ENCODE results near the gene TBKBP1.
A peak's percentile ranks its signal among the peaks of the same experiment; 100 is the strongest.

TBKBP1 gene

GRCh38 chr17:47714773-47715396 is 20.9 kb downstream of the TBKBP1 start:
- DNase-seq (ENCODE audit: low read depth in 2 of 2): no peak

DNA sequence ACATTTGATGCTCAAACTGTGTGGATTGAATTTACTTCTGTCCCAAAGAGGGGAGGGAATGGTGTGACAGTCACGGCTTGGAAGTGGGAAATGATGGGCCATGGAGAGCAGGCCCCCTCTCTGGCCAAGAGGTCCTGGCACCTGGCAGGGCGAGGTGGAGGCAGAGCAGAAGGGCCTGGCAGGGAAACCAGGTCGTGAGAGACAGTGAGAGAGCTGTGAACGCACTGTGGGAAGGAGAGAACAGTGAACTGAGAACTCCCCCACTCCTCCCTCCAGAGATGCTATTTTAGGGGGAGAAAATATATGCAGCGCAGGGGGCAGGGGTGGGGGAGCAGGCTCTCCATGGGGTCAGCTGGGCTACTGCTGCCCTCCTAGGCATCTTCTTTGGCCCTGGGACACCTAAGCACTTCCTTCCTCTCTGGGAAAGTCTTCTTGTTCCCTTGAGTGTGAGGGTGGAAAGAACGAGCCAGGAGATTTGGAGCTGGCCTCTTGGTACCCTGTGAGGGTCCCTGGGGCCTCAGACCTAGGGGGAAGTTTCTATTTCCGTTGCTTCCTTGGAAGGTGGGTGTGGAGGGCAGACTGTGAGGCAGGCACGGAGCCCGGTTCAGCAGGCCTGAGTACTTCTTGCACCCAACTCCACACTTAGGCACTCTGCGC is 21.8 kb downstream of the TBKBP1 start:
- no peak for DNase-seq (ENCODE audit: low read depth in 2 of 2)

- DNase-seq (ENCODE audit: low read depth in 2 of 2): no peak
Measured at GRCh38 chr17:47716375-47716774, 22.4 kb downstream of the TBKBP1 start.

DNA sequence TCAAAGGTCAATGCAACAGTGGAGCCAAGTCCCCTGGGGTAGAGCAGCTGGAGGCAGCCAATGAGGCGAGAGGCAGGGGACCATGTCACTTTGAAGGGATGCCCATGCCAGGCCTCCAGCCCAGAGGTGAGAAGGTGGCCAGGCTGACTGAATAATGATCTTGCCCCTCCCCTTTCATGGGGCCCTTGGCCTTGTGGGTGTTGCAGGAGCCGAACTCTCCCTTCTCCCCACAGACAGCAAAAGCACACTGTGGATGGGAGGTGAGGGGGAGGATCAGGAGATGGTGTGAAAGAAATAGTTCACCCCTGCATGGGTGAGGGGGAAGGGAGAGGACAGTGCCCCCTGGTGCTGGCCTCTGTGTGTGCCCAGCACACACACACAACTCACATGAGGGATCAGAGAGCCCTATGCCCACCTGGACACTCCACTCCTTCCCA is 23.3 kb downstream of the TBKBP1 start:
- no peak for DNase-seq (ENCODE audit: low read depth in 2 of 2)

DNA sequence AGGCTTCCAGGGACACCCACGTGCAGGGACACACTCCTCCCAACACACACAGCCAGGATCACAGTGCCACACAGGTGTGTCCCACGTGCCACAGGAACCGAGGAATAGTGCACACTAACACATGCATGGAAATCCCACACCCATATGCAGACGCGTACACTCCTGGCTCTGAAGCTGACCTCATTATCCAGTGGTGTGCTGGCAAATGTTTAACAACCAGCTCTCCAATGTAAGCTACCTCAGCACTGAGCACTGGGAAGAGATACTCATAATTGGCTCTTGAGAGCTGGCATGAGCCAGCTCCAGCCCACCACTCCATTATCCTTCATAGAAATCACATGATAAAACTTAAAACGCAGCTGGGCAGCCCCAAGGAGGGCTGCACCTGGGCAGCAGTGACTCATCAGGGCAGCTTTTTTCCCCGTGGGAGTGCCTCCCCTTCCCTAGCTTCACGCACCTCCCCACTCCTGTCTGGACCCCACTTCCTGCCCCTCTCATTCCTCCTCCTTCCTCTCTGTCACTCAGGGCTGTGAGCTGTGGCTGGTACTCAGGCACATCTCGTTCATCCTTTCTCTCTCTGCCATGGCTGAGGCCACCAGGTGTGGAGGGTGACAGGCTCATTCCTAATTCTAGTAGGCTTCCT is 24.1 kb downstream of the TBKBP1 start:
- DNase-seq (ENCODE audit: low read depth in 2 of 2): no peak

GRCh38 chr17:47718634-47719405 is 24.9 kb downstream of the TBKBP1 start:
- DNase-seq (ENCODE audit: low read depth in 2 of 2): no peak

DNA sequence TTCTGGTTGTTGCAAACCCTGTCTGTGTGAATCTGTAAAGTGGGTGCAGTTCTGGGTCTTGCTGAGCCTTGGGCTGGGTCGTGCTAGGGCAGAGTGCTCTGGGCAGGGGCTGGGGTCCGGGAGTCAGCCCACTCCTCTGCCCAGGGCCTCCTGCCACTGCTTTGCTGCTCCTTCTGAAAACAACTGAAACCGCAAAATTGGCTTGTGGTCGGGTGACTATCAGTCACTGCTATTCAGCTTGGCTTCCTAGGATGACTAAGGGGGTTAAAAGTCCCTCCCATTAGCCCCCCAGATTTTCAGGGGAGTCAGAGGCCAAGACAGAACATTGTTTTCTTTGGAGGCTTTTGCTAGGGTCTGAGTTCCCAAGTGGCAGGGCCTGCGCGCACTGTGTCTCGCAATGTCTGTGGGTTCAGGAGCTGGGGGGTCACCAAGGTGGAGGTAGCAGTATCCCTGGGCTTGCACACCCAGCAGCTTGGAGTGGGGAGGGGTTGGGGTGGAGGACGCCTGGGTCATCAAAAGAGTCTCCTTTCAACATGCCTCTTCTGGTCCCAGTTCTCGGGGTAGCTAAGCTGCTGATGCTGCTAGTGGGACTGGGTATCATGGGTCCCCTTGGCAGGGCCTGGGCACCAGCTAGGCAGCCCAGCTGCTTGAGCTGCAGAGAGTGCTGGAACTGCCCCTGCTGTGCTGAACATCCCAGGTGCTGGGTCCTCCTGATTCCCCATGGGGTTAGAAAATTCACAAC is 25.6 kb downstream of the TBKBP1 start:
- peak; percentile 68 to 81 for DNase-seq (ENCODE audit: low read depth in 2 of 2)

- no peak for DNase-seq (ENCODE audit: low read depth in 2 of 2)
Measured at GRCh38 chr17:47720196-47720595, 26.2 kb downstream of the TBKBP1 start.

DNA sequence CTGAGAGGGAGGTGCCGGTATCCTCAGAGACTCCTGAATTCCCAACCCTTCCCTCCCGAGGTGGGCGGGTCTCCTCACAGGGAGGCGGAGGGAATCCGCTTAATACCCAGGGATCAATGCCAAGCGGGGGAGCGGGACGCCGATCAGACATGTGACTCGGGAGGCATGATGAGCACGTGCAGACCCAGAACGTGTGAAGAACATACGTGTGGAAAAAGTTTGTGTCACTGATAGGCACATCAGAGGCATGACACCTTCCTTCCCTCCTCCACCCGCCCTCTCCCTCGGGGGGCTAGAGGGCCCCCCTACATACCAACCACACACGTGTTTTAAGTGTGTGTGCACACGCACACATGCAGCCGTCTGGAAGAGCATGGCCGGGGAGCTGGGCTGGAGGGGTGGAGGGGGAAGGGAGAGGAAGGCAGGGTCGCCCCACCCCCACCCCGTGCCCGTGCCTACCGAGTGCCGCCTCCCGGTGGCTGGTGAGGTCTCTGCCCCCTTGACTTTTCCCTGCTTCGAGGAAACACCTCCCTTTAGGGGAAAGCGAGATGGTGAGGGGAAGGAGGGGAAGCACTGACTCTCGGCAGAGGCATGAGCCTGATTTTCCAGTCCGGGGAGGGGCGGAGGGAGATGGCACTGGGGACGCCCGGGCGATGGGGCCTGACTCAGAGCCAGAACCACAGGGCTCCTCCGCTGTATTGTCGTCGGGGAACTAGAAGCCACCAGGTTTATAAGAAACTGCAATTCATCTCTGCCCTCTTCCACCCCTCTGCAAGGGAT is 27.0 kb downstream of the TBKBP1 start:
- DNase-seq (ENCODE audit: low read depth in 2 of 2): peak; percentile 88 to 98

DNA sequence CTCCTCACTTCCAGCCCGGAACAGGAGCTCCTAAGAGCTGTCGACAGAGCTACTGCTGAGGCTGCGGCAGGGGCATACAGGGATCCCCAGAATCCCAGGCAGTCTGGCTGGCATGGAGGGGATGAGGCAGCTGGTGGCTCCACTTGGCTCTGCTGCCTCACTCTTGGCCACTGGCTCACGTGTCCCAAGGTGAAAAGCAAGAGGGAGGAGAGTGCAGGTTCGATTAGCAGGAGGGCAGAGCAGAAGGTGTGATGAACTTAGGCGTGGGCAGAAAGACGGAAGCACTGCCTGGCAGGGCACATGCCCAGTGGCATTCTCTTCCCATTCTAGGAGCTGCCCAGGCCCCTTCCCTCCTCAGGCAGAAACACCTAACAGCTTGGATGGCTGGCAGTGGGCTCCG is 27.8 kb downstream of the TBKBP1 start:
- no peak for DNase-seq (ENCODE audit: low read depth in 2 of 2)

DNA sequence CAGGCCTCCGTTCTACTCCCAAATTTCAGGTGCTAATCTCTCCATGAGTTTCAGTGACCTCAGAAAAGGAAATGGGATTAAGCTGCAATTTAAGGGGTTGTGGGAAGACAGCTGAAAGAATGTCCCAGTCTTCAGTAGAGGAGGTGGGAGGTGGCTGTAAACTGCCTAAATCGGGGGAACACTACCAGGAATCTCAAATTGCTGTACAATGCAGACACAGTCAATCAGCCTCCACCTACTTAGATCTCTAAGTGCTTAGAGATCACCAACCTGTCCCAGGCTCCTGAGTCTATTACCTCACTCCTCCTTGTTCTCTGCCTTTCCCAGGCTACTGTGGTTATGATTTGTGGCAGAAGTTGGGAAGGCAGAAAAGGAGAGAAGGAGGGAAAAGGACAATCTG is 30.7 kb downstream of the TBKBP1 start:
- DNase-seq (ENCODE audit: low read depth in 2 of 2): no peak

DNA sequence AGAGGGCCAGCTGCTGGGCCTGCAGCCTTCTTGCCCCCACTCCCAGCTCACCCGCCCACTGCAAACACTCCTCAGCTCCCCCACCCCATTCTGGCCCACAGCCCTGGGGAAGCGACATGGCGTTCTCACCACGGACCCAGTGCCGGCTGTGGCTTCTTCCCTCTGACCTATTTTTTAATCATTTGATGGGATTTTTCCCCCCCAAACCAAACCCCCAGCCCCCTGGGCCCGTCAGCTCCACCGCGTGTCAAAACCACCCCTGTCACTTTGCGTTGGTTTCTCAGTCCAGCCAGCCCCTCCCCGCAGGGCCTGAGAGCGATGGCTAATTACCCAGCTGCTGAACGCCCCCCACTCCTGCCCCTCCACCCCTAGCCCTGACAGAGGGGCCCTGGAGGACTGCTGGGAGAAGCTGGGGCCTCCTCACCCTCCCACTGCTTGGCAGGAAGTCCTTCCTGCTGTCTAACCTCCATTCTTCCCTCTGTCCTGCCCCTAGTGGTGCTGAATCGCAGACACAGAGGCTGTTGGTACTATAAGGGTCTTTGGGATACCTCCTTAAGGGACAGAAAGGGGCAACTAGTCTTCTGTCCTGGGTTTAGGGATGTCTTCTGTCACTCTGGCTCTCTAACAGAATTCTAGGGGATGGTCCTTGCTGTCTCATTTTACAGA is 31.6 kb downstream of the TBKBP1 start:
- DNase-seq (ENCODE audit: low read depth in 2 of 2): no peak

GRCh38 chr17:47726796-47727703 is 33.1 kb downstream of the TBKBP1 start:
- no peak for DNase-seq (ENCODE audit: low read depth in 2 of 2)

GRCh38 chr17:47727704-47728036 is 33.7 kb downstream of the TBKBP1 start:
- DNase-seq (ENCODE audit: low read depth in 2 of 2): no peak

DNA sequence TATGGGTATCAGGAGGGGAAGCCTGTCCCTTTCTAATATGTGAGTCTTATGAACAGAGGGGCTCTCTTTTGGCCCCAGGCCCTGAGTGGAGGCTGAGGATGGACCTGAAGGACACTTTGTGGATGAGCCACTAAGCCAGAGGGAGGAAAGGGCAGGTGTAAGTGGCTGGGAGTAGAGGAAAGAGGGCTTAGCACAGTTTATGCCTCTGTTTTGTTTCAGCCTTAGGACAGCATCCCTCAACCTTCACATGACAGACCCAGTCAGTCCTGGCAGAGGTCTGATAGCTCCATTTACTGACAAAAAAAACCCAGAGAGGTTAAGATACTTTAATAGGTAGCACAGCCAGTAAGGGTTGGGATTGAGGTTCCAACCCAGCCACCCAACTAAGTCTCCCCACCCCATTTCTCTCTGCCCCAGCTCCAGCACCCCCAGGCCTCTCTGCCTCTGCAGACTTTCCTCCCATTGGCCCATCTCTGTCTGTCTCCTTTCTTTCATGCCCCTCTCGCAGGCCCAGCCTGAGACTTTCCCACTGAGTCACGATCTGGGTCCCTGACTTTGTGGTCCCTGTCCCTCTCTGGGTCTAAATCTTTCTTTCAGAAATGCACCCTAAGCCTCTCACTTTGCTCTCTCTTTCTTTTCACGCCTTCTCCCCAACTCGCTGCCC is 34.4 kb downstream of the TBKBP1 start:
- DNase-seq (ENCODE audit: low read depth in 2 of 2): no peak

- no peak for DNase-seq (ENCODE audit: low read depth in 2 of 2)
Measured at GRCh38 chr17:47729476-47729875, 35.5 kb downstream of the TBKBP1 start.

DNA sequence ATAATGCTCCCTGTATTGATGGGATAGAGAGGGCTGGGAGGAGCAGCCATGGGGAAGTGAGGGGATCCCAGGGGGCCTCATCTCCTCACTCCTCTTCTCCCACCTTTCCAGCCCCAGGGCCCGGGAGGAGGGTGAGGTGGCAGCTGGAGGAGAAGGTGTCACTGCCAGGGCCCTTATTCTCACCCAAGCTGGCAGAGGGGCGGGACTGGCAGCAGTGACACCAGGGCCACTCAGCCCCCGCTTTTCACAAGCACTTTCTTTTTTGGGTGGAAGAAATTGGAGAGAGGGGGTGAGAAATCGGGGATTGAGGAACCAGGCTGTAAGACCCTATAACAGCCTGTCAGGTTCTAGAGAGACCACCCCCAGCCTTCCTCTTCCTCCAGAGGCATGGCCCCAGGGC is 36.7 kb downstream of the TBKBP1 start:
- DNase-seq (ENCODE audit: low read depth in 2 of 2): no peak

- no peak for DNase-seq (ENCODE audit: low read depth in 2 of 2)
Measured at GRCh38 chr17:47731396-47731795, 37.4 kb downstream of the TBKBP1 start.

Data from stimulated activated CD4-positive, alpha-beta T cell treated with anti-CD3 and anti-CD28 coated beads, Interleukin-4, amount 100 ng/mL, for 48 hours (primary cell).